MG63 (cell line): ENCODE measurements around the gene LMO4. TPM values are rescaled to one million over a fixed set of nuclear protein-coding genes. Genes with fewer than 3 reads are reported as not detected.

Source experiments
- DNase-seq: peaks from one replicate; pipeline ENCODE4 v3.0.0-alpha.2; 2020
- H3K27me3 ChIP-seq: fragments of 250-450 bp; sonication (Bioruptor Pico); 2 replicates; pipeline ENCODE4 v1.5.1; 2020; ENCODE audit warnings: mild to moderate bottlenecking, moderate library complexity
- H3K36me3 ChIP-seq: fragments of 250-450 bp; sonication (Bioruptor Pico); 2 replicates; pipeline ENCODE4 v1.5.1; 2020; ENCODE audit warnings: mild to moderate bottlenecking, moderate library complexity
- H3K4me3 ChIP-seq: fragments of 250-450 bp; sonication (Bioruptor Pico); 2 replicates; pipeline ENCODE4 v1.5.1; 2020; ENCODE audit warnings: mild to moderate bottlenecking, moderate library complexity
- H3K9me3 ChIP-seq: fragments of 250-450 bp; sonication (Bioruptor Pico); 2 replicates; pipeline ENCODE4 v1.5.1; 2020; ENCODE audit warnings: mild to moderate bottlenecking, moderate library complexity
- total RNA-seq: library from RNA; depleted of rRNA; stranded (reverse); fragments of >200 nt; shearing (Covaris generic); gene quantifications from 2 replicates; pipeline ENCODE4 v1.2.3, GENCODE V29; 2014; ENCODE audit warnings: low replicate concordance; rRNA removed

LMO4 gene, protein sequence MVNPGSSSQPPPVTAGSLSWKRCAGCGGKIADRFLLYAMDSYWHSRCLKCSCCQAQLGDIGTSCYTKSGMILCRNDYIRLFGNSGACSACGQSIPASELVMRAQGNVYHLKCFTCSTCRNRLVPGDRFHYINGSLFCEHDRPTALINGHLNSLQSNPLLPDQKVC
- total RNA-seq = 41.3 and 57.4 TPM in 2 replicates

GRCh38 chr1:87328272-87329050 is at the start of gene LMO4:
TSS of gene LMO4 (plus strand) at chr1:87328880. CDS start at chr1:87332016, 3,136 bp downstream.
- peak within 1 kb of the TSS; percentile 81 for H3K4me3 ChIP-seq
- H3K9me3 ChIP-seq = no peaks in the 10 kb centered on the region
- DNase-seq = peak; percentile 97
- H3K36me3 ChIP-seq = peaks cover 8% of the 10 kb centered on the region
- no peaks in the 10 kb centered on the region for H3K27me3 ChIP-seq

- H3K4me3 ChIP-seq = no peak overlapping the region
- no peak for DNase-seq
- H3K36me3 ChIP-seq = no peaks in the 10 kb centered on the region
- no peaks in the 10 kb centered on the region for H3K27me3 ChIP-seq
- H3K9me3 ChIP-seq = no peaks in the 10 kb centered on the region
Observed at GRCh38 chr1:87279536-87279875, 49.2 kb upstream of the LMO4 start.

DNA sequence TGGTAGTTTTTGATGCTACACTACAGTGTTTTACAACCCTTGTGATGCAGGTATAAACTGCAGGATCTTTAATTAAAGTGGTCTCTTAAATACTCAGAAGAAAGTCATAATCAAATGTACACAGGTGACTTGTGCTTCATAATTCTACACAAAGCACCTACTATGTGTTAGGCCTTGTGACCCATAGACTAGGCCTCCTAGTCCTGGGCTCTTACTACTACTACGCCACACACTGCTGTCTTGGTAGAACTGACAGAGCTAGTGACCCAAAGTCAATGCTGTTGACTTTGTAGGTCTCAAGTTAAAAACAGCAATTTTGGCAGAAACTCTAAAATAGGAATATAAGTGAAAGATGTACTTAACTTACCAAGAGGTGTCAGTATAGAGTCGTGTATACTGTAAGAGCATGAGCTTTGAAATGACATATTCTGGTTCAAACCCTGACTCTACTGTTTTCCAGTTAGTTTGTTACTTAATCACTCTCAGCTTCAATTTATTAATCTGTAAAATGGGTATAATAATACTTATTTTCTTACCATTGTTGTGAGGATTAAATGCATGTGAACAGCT is 48.6 kb upstream of the LMO4 start:
- Histone ChIP-seq H3K36me3 (no peaks in the 10 kb centered on the region), H3K4me3 (no peak overlapping the region), H3K9me3 (no peaks in the 10 kb centered on the region), H3K27me3 (no peaks in the 10 kb centered on the region)
- no peak for DNase-seq

- Histone ChIP-seq H3K36me3 (no peaks in the 10 kb centered on the region), H3K9me3 (no peaks in the 10 kb centered on the region), H3K4me3 (no peak overlapping the region), H3K27me3 (no peaks in the 10 kb centered on the region)
- no peak for DNase-seq
Observed at GRCh38 chr1:87284456-87285240, 44.0 kb upstream of the LMO4 start.

GRCh38 chr1:87291107-87291506 is 37.6 kb upstream of the LMO4 start:
- Histone ChIP-seq H3K4me3 (no peak overlapping the region), H3K36me3 (no peaks in the 10 kb centered on the region), H3K27me3 (no peaks in the 10 kb centered on the region), H3K9me3 (no peaks in the 10 kb centered on the region)
- DNase-seq = no peak

DNA sequence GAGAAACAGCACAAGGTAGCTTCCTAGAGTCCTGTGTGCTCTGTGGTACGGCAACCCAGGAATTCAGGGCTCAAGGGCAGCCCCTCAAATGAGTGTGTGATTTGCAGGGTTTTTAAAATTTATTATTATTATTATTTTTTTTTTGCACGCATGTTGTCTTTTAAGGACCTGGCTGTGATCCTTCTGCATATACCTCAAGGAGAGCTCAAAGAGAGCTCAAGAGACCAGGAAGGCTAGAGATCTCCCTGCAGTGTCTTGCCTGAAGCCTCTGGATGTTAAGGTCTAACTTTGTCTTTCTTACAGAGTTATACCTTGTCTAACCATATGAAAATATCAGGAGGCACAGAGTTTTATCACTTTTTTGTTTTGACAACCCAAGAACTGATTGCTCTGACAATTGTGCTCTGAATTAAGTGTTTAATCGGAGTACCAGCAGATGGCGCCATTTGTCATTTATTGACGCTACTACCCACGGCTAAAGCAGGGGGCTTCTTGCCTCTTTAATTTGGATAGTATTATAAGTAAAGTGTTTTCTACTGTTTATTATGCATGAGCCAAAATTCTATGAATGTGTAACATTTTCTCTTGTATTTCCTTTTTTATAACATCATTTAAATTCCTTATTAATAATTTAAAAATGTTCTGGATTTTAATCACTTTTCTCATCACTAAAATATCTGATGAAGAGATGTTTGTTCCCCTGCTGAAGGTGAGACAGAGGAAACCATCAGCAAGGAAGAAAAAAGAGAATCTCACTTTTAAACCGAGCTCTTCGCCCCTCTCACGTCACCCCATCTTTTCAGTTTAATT is 35.8 kb upstream of the LMO4 start:
- no peaks in the 10 kb centered on the region for H3K27me3 ChIP-seq
- H3K4me3 ChIP-seq = no peak overlapping the region
- no peaks in the 10 kb centered on the region for H3K36me3 ChIP-seq
- no peaks in the 10 kb centered on the region for H3K9me3 ChIP-seq
- peak; percentile 5 for DNase-seq

- H3K36me3 ChIP-seq = no peaks in the 10 kb centered on the region
- DNase-seq = no peak
Observed at GRCh38 chr1:87294633-87295032, 34.0 kb upstream of the LMO4 start.

GRCh38 chr1:87295445-87296110 is 33.1 kb upstream of the LMO4 start:
- Histone ChIP-seq H3K4me3 (no peak overlapping the region), H3K27me3 (no peaks in the 10 kb centered on the region), H3K9me3 (no peaks in the 10 kb centered on the region), H3K36me3 (no peaks in the 10 kb centered on the region)
- no peak for DNase-seq

More at GRCh38 chr1:87294633-87295032, 34.0 kb upstream of the LMO4 start:
- Histone ChIP-seq H3K9me3 (no peaks in the 10 kb centered on the region), H3K4me3 (no peak overlapping the region), H3K27me3 (no peaks in the 10 kb centered on the region)

DNA sequence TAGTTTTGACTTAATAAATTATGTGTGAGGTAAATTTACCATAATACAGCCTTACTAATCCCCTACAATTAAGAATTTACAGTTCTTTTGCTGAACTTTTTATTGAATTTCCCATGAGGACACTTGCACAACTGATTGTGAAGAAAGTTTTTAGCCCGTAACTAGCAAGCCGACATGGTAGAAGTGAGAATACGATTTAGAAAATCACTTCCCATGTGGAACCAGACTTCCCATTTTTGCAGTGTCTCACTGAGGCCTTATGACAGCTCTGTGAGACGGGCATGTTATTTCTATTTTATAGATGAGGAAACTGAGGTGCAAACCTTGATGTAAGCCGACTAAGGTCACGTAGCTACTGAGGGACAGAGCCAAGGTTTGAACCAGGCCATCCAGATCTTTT is 32.5 kb upstream of the LMO4 start:
- Histone ChIP-seq H3K4me3 (no peak overlapping the region), H3K9me3 (no peaks in the 10 kb centered on the region), H3K36me3 (no peaks in the 10 kb centered on the region), H3K27me3 (no peaks in the 10 kb centered on the region)
- no peak for DNase-seq

- Histone ChIP-seq H3K4me3 (no peak overlapping the region), H3K9me3 (no peaks in the 10 kb centered on the region), H3K36me3 (no peaks in the 10 kb centered on the region), H3K27me3 (no peaks in the 10 kb centered on the region)
- no peak for DNase-seq
Observed at GRCh38 chr1:87299661-87300060, 29.0 kb upstream of the LMO4 start.

DNA sequence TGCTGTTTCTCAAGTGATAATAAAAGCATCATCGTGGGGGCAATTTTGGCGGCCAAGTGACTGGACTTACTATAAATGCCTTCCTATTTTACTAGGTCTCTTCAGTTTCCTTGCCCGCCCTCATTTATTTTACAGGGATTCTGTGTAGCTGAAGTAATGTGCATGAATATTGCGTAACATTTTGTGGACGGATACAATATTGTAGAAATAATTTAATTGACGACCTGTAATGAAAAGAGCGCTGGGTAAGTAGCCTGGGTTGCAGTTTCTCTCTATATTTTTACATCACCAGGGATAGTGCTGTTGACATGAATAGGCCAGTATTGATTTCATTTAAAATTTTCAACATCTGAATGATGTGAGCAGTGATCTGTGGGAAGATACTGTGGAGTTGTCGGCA is 28.1 kb upstream of the LMO4 start:
- Histone ChIP-seq H3K4me3 (no peak overlapping the region), H3K27me3 (no peaks in the 10 kb centered on the region), H3K36me3 (no peaks in the 10 kb centered on the region), H3K9me3 (no peaks in the 10 kb centered on the region)
- no peak for DNase-seq

DNA sequence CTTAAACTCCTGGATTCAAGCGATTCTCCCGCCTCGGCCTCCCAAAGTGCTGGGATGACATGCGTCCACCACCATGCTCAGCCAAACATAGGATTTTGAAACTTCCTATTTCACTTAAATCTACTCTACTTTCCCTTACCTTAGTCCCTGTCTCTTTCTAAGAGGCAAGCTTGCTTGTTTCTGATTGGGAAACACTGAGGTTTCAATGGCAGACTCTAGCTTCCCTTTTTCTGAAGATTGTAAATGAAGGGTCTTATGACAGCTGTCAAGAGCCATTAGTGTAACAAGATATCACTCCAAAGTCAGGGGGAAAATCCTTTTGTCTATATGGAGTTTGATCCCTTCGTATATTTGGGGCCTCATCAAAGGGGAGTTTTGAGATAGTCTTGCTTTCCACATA is 23.5 kb upstream of the LMO4 start:
- no peaks in the 10 kb centered on the region for H3K27me3 ChIP-seq
- H3K4me3 ChIP-seq = no peak overlapping the region
- no peaks in the 10 kb centered on the region for H3K36me3 ChIP-seq
- H3K9me3 ChIP-seq = no peaks in the 10 kb centered on the region
- DNase-seq = no peak

- no peak overlapping the region for H3K4me3 ChIP-seq
- H3K9me3 ChIP-seq = no peaks in the 10 kb centered on the region
- DNase-seq = no peak
- H3K36me3 ChIP-seq = no peaks in the 10 kb centered on the region
- no peaks in the 10 kb centered on the region for H3K27me3 ChIP-seq
Observed at GRCh38 chr1:87305762-87306161, 22.9 kb upstream of the LMO4 start.

GRCh38 chr1:87307306-87307705 is 21.4 kb upstream of the LMO4 start:
- Histone ChIP-seq H3K27me3 (no peaks in the 10 kb centered on the region), H3K4me3 (no peak overlapping the region), H3K9me3 (no peaks in the 10 kb centered on the region), H3K36me3 (no peaks in the 10 kb centered on the region)
- no peak for DNase-seq

DNA sequence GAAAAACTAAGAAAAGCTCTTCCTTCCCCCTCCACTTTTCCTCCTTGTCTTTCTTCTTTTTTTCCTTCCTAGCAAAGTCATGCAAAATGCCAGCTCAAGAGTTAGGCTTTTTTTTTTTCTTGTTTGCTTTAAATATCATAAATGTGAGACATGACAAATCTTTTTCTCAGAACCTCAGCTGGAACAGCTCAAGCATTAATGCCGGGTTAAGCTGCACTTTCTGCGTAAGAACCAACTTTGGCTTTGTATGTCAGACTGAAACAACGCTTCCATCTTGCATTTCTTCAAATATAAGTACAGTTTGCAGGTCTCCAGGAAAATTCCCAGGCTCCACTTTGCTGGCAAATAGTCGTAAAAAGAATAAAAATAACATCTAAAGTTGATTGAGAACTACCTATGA is 20.7 kb upstream of the LMO4 start:
- Histone ChIP-seq H3K36me3 (no peaks in the 10 kb centered on the region), H3K4me3 (no peak overlapping the region), H3K9me3 (no peaks in the 10 kb centered on the region), H3K27me3 (no peaks in the 10 kb centered on the region)
- no peak for DNase-seq

DNA sequence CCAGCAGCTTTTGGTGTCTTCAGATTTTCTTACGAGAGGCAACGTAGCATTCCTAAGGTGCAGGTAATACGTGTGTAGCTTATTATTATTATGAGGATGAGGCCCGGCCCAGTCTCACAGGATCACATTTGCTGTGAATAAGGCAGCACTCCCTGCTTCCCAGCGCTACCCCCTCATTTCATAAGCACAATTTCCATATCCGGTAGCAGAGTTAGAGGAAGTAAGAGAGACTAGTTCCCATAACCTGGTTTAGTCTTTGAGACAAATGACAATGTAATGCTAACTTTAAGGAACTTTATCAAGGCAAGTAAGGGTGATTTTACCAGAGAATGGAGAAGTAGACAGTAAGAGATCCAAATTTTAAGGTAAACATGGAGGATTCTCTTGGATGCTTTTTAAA is 14.6 kb upstream of the LMO4 start:
- Histone ChIP-seq H3K4me3 (no peak overlapping the region), H3K27me3 (no peaks in the 10 kb centered on the region), H3K9me3 (no peaks in the 10 kb centered on the region), H3K36me3 (no peaks in the 10 kb centered on the region)
- DNase-seq = no peak
